KG1 (cell line): ENCODE results near the gene CALML3.

ENCODE experiments used
- DNase-seq: peaks from one replicate; lab custom pipeline; 2025; lab: John Stamatoyannopoulos, UW

Gene CALML3

GRCh38 chr10:5506751-5507648 lies 17.8 kb upstream of the CALML3 start:
- DNase-seq: no peak

- no peak for DNase-seq
Measured at GRCh38 chr10:5507649-5508131, 17.1 kb upstream of the CALML3 start.

GRCh38 chr10:5508161-5508604 lies 16.6 kb upstream of the CALML3 start:
- DNase-seq: no peak

- DNase-seq: no peak
Measured at GRCh38 chr10:5508786-5509185, 16.0 kb upstream of the CALML3 start.

GRCh38 chr10:5509236-5509635 lies 15.5 kb upstream of the CALML3 start:
- DNase-seq: no peak

GRCh38 chr10:5509691-5510090 lies 15.1 kb upstream of the CALML3 start:
- DNase-seq: no peak

GRCh38 chr10:5510281-5511072 lies 14.3 kb upstream of the CALML3 start:
- no peak for DNase-seq

GRCh38 chr10:5511231-5511884 lies 13.4 kb upstream of the CALML3 start:
- no peak for DNase-seq

- no peak for DNase-seq
Measured at GRCh38 chr10:5511885-5512280, 12.9 kb upstream of the CALML3 start.

GRCh38 chr10:5512331-5512730 lies 12.4 kb upstream of the CALML3 start:
- no peak for DNase-seq

GRCh38 chr10:5512881-5513612 lies 11.7 kb upstream of the CALML3 start:
- no peak for DNase-seq

GRCh38 chr10:5514226-5514850 lies 10.4 kb upstream of the CALML3 start:
- DNase-seq: no peak

- DNase-seq: no peak
Measured at GRCh38 chr10:5515948-5516761, 8.6 kb upstream of the CALML3 start.

- no peak for DNase-seq
Measured at GRCh38 chr10:5517546-5517945, 7.2 kb upstream of the CALML3 start.

GRCh38 chr10:5518143-5518542 lies 6.6 kb upstream of the CALML3 start:
- DNase-seq: no peak

GRCh38 chr10:5519054-5519453 lies 5.7 kb upstream of the CALML3 start:
- no peak for DNase-seq

- DNase-seq: no peak
Measured at GRCh38 chr10:5522913-5523560, 1.7 kb upstream of the CALML3 start.

GRCh38 chr10:5523796-5524574 lies 776 bp upstream of the CALML3 start:
- no peak for DNase-seq
